ENCODE data around the gene LRRC53.

DNA sequence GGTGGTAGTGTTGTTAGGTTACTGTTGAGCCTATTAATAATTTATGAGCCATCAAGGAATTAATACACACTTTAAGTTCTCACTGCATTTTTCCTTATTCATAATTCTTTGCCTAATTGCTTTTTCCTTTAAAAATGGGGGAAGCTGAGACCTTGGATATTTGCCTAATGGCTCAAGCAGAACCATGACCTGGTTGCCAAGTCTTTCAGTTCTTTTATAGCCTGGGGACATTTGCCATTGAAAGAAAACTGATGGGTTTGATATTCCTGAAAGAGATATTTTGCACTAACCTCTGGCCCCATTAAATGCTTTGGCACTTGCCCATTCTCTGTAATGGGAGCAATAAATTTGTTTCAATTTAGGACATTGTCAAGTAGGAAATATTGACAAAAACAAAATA is 18.5 kb upstream of the LRRC53 start:
- TF ChIP-seq POLR2AphosphoS5 (IDR thresholded peaks at IDR 0.05; ENCODE audit: insufficient read depth in 1 of 2, low read depth in 1 of 2) = no peak
- TF ChIP-seq, protein P1, sequence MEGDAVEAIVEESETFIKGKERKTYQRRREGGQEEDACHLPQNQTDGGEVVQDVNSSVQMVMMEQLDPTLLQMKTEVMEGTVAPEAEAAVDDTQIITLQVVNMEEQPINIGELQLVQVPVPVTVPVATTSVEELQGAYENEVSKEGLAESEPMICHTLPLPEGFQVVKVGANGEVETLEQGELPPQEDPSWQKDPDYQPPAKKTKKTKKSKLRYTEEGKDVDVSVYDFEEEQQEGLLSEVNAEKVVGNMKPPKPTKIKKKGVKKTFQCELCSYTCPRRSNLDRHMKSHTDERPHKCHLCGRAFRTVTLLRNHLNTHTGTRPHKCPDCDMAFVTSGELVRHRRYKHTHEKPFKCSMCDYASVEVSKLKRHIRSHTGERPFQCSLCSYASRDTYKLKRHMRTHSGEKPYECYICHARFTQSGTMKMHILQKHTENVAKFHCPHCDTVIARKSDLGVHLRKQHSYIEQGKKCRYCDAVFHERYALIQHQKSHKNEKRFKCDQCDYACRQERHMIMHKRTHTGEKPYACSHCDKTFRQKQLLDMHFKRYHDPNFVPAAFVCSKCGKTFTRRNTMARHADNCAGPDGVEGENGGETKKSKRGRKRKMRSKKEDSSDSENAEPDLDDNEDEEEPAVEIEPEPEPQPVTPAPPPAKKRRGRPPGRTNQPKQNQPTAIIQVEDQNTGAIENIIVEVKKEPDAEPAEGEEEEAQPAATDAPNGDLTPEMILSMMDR (IDR thresholded peaks at IDR 0.05) = no peak
